RWPE1 (cell line): Measurements from ENCODE around the gene GPR141.

ENCODE experiments used
- CTCF ChIA-PET: fragments of 350-600 bp; sonication (Branson Sonifier 250); formaldehyde crosslinking; extraction: SDS; loops from one replicate; lab custom pipeline; 2021; lab: Yijun Ruan, JAX
- POLR2A ChIA-PET: fragments of 400-600 bp; formaldehyde crosslinking; extraction: SDS; loops from one replicate; lab custom pipeline; 2020; ENCODE audit warnings: antibody characterized with exemption; ENCODE audit not compliant: low non-redundant PET; lab: Yijun Ruan, JAX
- DNase-seq: peaks from one replicate; pipeline ENCODE4 v3.0.0; 2012; ENCODE audit warnings: low spot score
- H3K27ac ChIP-seq: fragments of 450-650 bp; 2 replicates; pipeline ENCODE4 v1.5.1; 2017
- CTCF ChIP-seq: fragments of 450-650 bp; conservative IDR thresholded peaks from 2 replicates; pipeline ENCODE4 v1.5.1; 2017; ENCODE audit warnings: low read depth, mild to moderate bottlenecking

GPR141 gene

GRCh38 chr7:37683246-37684120, at the start of gene GPR141:
TSS of gene GPR141 (plus strand) at chr7:37683766. CDS start at chr7:37740394, 56,628 bp downstream.
- ChIA-PET POLR2A (no interaction called here), CTCF (no interaction called here)
- H3K27ac ChIP-seq, result no peak within 1 kb of the TSS
- no peak for TF ChIP-seq CTCF
- no peak for DNase-seq

DNA sequence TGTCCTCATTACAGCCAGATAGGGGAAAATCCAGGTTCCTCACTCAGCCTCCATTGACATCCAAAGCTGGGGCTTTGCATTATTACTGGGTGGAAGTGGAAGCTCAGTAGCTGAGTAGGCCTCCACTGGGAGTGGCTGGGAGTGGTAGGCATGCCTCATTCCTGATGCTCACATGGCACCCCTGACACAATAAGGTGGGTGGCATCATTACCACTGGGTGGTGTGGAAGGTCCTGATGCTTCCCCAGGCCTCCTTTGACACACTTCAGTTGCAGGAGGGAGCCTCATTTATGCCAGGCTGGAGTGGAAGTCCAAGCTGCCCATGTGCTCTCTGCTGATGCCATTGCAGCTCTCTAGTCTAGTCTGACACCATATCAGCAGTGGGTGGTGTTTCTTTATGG, 48.2 kb upstream of the GPR141 start:
- ChIA-PET CTCF (no interaction called here), POLR2A (no interaction called here)
- no peak overlapping the region for H3K27ac ChIP-seq
- no peak for TF ChIP-seq CTCF
- no peak for DNase-seq

DNA sequence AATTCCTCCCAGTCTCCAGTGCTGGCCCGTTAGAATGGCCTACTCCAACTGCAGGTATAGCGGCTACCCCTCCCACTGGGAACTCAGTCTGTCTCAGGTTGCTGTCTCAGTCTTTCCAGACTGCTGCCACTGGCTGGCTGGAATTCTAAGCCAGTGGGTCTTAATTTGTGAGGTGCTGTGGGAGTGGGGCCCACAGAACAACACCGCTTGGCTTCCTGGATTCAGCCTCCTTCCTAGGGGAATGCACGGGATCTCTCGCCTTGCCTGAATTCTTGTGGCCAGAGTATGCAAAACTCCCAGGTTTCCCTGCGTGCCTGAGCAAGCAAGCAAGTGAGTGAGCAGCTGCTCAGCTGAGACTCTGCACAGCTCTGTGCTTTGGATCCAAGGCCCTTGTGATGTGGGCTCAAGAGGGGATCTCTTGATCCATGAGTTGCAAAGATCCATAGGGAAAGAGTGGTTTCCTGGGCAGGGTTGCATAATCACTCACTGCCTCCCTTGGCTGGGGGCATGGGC, 41.5 kb upstream of the GPR141 start:
- no peak for DNase-seq
- no peak for TF ChIP-seq CTCF
- ChIA-PET CTCF (no interaction called here), POLR2A (no interaction called here)
- H3K27ac ChIP-seq, result no peak overlapping the region

- DNase-seq, result no peak
- no peak for TF ChIP-seq CTCF
- no peak overlapping the region for H3K27ac ChIP-seq
- ChIA-PET POLR2A (no interaction called here), CTCF (no interaction called here)
These were observed 39.7 kb upstream of the GPR141 start for GRCh38 chr7:37643876-37644275.

DNA sequence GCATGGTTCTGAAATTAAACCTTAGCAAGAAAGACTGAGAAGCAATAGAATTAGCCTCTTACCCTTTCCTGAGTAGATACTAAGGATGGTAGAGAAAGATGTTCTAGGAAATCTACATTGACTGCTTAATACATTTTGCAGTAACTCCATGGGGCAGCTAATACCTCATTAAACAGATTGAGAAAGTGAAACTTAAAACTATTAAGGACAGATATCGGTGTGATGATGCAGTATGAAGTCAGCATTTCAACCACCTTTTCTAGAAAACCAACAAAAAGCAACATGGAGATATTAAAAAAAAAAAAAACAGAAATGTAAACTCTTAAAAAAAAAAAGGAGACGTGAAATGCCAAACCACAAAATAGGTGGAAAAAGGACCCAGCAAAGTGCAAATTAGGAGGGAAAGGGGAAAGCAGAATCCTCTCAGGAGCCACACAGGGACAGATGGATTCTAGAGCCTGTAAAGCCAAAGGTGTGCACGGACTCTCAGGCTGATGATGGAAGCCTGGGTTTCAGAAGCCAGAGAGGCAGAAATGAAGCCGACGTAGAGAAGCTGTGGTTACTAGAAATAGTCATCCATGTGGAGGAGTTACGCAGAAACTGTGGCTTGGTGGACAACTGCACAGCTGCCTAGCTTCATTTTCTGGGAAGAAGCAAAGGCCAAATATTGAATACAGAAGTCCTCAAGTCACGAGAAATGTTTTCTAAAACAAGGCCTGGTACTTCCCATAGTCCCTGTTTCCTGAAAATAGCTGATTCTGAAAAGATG, 38.1 kb upstream of the GPR141 start:
- ChIA-PET POLR2A (no interaction called here), CTCF (no interaction called here)
- H3K27ac ChIP-seq, result no peak overlapping the region
- DNase-seq, result no peak
- no peak for TF ChIP-seq CTCF

GRCh38 chr7:37656913-37657530, 26.5 kb upstream of the GPR141 start:
- ChIA-PET CTCF (no interaction called here), POLR2A (no interaction called here)
- TF ChIP-seq CTCF, result no peak
- no peak overlapping the region for H3K27ac ChIP-seq
- DNase-seq, result no peak
